ENCODE measurements around the gene MTA3.

DNA sequence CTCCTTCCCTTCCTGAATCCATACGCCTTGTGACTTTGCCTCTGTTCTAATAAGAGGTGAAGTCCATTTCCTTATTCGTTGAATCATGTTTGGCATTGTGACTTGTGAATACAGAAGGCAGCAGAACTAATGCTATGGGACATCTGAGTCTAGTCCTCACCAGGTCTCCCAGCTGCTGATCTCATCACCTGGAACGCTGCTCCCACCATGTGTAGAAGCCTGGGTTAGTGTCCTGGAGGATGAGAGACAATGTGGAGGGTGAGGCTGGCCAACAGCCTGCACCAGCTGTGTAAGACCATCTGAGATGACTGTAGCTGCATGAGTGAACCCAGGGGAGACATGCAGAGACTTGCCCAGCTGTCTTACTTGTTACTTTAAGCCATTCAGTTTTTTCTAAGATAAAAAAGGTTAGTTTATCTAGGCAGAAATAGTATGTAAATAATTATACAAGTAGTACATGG lies 227.4 kb downstream of the MTA3 start:
- TF ChIP-seq, protein P1, sequence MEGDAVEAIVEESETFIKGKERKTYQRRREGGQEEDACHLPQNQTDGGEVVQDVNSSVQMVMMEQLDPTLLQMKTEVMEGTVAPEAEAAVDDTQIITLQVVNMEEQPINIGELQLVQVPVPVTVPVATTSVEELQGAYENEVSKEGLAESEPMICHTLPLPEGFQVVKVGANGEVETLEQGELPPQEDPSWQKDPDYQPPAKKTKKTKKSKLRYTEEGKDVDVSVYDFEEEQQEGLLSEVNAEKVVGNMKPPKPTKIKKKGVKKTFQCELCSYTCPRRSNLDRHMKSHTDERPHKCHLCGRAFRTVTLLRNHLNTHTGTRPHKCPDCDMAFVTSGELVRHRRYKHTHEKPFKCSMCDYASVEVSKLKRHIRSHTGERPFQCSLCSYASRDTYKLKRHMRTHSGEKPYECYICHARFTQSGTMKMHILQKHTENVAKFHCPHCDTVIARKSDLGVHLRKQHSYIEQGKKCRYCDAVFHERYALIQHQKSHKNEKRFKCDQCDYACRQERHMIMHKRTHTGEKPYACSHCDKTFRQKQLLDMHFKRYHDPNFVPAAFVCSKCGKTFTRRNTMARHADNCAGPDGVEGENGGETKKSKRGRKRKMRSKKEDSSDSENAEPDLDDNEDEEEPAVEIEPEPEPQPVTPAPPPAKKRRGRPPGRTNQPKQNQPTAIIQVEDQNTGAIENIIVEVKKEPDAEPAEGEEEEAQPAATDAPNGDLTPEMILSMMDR (IDR thresholded peaks at IDR 0.05), result no peak
- no peak for TF ChIP-seq EP300 (IDR thresholded peaks at IDR 0.05)
- TF ChIP-seq POLR2AphosphoS5 (IDR thresholded peaks at IDR 0.05), result no peak
- no peak for TF ChIP-seq POLR2A (IDR thresholded peaks at IDR 0.05)

Data from upper lobe of left lung (tissue), 4 donors.